NCI-H1092 (cell line): ENCODE data around the gene ZNF148.
"Not testable (repeated sequence)": the region's sequence is repeated elsewhere in the genome, so short reads cannot be mapped to it uniquely, and the experiment has no call there.

Experiments
- DNase-seq: peaks from one replicate; lab custom pipeline; 2025; lab: John Stamatoyannopoulos, UW

Gene ZNF148

DNA sequence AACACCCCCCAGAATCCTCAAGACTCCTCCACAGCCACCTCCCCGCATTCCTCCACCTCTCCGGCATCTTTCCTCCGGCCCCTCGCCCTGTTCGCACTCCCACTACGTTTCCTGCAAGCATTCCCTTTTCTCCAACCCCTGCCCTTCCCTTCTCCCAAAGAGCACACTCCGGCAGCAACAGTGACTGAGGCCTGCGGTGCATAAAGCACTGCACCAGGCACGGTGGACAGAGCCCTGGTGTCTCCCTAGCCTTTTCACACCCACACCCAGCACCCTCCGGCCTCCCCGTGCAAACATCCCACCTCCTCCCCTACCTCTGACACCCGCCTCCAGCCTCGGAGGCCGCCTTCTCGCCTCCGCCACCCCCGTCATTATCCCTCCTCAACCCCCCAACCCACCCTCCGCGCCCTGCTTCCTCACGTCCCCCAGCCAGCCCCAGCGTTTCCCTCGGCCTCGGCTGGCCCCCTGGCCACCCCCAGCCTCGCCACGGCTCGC is 577 bp downstream of the ZNF148 start:
- DNase-seq = peak; percentile 39

DNA sequence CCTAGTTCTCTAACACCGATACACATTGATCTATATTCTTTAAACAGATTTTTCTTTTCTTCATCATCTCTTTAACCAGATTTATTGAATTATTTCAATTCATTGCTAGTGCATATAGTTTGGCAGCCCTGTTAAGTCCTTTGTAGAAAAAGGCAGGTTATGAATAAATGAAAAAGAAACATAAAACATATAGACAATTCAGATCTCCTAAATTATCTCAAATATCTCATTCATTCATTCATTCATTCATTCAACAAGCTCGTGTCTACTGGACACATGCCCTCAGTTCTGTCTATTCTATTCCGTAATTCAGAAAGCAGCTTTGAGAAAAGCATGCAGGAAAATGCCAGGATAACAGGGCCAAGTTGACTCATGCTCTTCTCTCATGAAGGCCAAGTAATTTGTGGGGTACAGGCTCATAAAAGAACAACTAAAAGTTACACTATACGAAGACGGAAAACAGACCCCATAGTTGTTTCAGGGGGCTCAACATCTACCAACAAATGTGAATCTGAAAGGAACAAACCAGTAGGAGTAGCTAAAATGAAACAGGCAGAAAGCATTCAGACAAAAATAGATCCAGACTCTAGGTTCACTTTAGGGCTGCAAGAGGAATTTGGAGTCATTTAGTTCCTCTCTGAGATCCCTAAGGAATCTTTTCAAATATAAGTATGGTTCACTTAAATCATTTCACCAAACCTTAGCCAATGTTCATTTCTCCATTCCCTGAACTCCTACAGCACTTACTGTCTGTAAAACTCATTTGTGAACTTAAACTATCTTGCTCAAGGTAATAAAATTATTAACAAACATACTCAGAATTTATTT is 7.5 kb downstream of the ZNF148 start:
- DNase-seq = no peak

DNA sequence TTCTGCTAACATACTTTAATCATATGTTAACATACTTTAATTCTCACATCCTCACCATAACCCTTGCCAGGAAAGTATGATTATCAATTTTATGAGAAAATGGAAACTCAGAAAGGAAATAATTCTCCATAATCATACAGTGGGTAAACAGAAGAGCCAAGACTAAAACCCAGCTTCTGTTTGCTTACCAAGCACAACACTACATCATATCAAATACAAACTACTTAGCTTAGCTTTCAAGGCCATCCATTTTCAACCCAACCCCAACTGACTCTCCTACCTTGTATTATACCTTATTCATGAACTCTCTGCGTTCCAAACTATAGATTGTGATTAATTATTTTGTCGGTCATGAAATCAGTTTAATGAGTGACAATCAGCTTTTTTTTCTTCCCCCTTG is 9.0 kb downstream of the ZNF148 start:
- DNase-seq = no peak

DNA sequence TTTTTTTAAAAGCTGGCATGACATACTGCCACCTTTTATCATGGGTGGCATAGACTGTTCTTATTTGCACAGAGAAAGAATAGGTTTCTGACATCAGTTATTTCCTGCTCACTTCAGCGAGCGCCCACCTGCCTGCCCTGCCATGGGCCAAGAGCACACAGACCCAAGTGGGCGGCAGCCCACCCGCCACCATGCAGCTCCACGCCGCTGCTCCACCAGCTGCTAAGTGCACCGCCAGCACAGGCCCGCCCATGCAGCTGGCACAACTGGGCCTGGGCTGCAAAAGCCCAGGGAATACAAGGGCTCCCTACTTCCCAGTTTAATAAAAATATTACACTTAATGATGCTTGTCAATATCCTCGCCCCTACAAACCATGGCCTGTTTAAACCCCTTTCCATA is 15.4 kb downstream of the ZNF148 start:
- no peak for DNase-seq

DNA sequence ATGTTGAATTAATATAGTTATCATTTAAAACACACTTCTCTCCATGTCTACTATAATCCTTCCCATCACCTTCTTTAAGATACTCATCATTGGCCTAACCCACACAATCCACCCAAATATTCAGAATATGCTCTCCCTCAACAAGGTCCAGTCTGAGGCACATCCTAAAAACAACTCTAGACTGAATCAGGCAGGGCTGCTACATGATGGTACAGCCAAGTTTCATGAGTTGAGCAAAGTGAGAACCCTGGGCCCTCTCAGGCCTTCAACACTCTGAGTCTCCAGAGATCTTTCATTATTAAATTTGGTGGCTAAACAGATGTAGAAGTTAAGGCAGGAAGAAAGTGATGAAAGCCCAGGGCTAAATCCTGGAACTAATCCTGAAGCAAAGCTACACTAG is 16.2 kb downstream of the ZNF148 start:
- DNase-seq = no peak

DNA sequence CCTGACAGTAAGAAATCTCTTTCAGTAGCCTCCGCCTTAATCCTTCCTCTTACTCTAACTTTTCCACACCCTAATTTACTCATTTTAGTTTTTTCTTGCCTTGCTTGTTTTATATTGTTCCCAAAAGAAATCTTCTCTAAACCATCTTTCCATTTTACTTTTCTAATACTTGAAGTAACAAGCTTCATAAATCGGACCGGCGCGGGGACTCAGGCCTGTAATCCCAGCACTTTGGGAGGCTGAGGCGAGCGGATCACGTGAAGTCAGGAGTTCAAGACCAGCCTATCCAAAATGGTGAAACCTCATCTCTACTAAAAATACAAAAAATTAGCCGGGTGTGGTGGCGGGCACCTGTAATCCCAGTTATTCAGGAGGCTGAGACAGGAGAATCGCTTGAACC is 17.3 kb downstream of the ZNF148 start:
- DNase-seq = no peak

DNA sequence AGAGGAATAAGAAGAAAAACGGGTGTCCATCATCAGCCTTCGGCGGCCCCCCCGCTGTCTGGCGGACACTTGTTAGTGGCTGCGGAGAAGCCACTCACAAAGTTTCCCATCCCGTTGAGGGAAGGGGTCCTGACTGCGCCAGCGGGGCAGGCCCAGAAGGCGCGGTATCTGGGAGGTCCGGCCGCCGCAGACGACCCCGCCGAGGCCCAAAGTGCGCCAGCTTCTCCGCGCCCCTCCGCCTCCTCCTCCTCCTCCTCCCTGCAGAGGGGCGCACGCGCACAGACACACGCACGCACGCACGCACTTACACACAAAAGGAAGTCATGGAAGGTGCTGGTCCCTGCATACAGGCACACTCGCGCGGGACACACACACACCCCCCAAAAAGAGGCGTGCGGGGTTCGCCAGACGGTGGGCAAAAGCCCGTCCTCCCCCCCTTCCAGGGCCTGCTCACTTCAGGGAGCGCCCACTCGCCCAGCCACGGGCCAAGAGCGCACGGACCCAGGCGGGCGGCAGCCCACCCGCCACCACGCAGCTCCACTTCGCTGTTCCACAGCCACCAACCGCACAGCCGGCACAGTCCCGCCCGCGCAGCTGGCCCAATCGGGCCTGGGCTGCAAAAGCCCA is 18.0 kb downstream of the ZNF148 start:
- peak; percentile 33 for DNase-seq

DNA sequence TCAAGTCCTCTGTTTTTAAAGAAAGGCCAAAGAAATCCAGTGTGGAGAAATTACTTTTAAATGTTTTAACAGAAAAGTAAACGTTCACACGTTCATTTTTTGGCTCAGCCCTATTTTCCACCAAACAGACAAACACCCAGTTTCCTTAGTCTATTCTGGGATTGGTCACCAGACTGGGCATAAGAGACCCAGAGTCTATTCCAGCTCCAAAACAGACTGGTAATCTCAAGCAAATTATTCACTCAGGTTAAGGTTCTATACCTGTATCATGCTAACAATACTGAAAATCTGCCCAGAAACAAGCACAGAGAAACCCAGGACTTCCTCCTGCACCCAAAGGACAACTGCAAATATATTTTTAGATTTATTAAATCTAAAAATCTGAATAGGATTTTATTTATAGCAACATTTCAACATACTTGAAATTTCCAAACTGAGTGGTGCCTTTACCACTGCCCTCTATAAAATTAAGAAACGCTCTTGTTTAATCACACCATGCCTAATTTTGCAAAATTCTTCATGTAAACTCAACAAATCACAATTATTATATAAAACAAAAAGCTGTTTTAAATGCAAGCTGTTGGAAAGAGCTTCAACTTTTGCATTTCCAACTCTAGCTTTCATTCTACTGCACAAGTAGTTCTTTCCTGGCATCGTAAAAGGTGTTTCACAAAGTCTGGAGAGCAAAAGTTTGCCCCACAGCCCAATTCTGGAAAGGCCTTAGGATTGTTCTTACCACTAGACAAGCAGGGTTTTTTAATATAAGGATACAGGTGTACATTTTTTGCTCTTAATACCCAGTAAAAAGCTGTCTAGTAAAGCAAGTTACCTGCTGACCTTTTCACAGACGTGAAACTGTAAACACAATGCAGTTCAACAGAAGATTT is 18.7 kb downstream of the ZNF148 start:
- DNase-seq = no peak

DNA sequence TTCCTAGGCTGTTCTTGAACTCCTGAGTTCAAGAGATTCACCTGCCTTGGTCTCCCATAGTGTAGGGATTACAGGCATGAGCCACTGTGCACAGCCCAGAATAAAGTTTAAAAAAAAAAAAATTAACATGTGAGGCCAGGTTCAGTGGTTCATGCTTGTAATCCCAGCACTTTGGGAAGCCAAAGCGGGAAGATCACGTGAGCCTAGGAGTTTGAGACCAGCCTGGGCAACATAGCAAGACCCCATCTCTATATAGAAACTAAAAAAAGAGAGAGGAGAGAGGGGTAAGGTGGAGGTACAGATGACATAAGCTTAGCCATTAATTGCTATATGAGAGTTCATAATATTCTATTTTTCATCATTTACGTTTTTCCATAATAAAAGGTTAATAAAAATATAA is 21.5 kb downstream of the ZNF148 start:
- no peak for DNase-seq

DNA sequence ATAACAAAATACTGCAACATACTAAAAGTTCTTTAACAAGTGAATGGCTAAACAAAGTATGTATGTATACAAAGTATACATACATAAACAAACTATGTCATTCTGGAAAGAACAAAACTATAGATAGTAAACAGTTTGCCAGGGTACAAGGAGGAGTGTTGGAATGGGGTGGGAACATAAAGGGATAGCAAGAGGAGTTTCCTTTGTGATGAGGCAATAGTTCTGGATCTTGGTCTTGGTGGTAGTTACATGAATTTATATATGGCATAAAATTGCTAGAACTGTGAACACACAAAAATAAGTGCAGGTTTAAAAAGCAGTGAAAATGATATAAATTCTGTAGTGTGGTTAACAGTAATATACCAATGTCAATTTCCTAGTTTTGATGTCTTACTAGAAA is 22.0 kb downstream of the ZNF148 start:
- DNase-seq = no peak

DNA sequence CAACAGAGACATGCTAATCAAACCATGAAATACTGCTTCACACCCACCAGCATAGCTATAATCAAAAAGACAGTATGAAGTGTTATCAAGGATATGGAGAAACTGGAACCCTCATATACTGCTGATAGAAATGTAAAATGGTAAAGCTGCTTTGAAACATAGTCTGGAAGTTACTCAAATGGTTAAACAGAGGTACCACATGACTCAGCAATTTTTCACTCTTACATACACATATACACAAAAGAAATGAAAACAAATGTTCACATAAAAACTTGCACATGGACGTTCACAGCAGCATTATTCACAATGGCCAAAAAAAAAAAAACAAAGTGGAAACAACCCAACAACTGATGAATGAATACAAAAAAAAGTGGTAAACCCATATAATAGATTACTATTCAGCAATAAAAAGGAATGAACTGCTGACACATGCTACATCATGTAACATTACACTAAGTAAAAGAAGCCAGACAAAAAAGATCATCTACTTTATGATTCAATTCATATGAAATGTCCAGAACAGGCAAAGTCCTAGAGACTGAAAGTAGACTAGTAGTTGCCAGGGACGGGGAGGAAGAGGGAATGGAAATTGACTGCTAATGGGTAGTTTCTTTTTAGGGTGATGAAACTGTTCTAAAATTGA is 23.2 kb downstream of the ZNF148 start:
- no peak for DNase-seq

DNA sequence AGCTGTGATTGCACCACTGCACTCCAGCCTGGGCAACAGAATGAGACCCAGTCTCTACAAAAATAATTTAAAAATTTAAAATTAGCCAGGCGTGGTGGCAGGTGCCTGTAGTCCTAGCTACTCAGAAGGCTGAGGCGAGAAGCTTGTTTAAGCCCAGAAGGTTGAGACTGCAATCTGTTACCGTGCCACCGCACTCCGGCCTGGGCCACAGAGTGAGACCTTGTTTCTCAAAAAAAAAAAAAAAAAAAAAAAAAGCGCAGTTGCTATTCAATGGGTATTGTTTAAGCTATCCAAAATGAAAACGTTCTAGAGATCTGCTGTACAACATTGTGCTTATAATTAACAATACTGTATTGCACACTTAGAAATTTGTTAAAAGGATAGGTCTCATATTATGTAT is 24.0 kb downstream of the ZNF148 start:
- DNase-seq = no peak

DNA sequence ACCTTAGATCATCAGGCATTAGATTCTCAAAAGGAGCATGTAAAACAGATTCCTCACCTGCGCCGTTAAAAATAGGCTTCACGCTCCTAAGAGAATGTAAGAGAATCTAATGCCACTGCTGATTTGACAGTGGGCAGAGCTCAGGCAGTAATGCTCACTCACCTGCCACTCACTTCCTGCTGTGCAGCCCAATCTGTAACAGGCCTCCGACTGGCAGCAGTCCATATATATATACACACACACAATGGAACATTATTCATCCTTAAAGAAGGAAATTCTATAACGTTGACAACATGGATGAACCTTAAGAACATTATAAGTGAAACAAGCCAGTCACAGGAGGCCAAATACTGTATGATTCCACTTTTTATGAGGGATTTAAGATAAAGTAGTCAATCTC is 24.5 kb downstream of the ZNF148 start:
- no peak for DNase-seq

DNA sequence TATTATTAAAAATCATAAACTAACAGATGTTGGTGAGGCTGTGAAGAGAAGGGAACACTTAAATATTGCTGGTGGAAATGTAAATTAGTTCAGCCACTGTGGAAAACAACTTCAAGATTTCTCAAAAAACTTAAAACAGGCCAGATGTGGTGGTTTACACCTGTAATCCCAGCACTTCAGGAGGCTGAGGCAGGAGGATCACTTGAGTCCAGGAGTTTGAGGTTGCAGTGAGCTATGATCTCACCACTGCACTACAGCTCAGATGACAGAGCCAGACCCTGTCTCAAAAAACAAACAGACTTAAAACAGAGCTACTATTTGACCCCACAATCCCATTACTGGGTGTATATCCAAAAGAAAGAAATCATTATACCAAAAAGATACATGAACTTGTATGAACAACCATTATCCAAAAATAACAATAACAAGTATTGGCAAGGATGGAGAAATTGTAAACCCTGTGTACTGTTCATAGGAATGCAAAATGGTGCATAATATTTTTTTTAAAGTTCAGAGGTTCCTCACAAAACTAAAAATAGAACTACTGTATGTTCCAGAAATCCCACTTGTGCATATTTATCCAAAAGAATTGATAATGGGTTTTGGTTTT is 25.5 kb downstream of the ZNF148 start:
- DNase-seq = no peak

DNA sequence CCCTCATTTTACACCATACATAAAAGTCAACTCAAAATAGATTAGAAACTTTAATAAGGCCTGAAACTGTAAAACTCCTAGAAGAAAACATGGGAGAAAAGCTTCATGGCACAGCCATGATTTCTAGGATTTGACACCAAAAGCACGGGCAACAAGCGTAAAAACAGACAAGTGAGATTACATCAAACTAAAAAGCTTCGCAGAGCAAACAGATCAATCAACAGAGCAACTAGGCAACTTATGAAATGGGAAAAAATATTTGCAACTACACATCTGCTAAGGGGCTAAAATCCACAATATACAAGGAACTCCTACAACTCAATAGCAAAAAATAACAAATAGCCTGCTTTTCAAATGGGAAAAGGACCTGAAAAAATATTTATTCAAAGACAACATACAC is 26.1 kb downstream of the ZNF148 start:
- DNase-seq = no peak

DNA sequence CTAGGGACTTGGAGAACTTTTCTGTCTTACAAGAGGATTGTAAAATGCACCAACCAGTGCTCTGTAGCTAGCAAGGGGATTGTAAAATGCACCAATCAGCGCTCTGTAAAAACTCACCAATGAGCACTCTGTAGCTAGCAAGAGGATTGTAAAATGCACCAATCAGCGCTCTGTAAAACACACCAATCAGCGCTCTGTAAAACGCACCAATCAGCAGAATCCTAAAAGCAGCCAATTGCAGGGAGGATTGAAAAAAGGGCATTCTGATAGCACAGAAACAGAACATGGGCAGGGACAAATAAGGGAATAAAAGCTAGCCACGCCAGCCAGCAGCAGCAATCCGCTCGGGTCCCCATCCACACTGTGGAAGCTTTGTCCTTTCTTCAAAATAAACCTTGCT is 31.8 kb downstream of the ZNF148 start:
- not testable (repeated sequence) for DNase-seq

DNA sequence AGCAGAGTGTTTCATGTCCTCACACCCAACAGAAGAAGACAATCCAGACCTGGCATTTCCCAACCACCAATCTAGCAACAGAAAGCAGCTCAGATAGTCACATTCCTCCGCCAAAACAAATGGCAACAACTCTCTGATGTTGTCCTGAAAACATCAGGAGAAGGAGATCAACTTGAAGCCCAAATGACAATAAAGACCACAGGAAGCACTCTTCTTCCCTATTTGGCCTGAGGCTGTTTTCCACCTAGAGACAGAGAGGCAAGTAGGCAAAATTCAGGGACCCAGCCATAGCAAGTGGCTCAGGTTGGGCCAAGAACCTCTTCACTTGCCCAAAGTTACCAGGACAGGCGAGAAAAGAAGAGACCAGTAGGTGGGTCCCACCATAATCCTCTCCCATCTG is 35.0 kb downstream of the ZNF148 start:
- no peak for DNase-seq

DNA sequence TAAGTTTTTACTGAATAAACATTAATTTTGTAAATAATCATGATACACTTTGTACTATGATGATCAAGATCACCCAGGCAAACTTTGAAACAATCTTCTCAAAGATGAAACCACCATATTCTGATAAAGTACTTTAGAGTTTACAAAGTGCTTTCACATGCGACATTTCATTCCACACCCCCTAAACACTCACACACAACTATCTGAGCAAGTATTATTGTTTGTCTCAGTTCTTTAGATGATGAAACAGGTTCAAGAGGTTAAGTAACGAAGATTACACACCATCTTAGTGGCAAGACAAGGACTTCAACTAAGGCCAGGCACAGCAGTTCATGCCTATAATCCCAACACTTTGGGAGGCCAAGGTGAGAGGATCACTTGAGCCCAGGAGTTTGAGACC is 37.6 kb downstream of the ZNF148 start:
- DNase-seq = no peak

DNA sequence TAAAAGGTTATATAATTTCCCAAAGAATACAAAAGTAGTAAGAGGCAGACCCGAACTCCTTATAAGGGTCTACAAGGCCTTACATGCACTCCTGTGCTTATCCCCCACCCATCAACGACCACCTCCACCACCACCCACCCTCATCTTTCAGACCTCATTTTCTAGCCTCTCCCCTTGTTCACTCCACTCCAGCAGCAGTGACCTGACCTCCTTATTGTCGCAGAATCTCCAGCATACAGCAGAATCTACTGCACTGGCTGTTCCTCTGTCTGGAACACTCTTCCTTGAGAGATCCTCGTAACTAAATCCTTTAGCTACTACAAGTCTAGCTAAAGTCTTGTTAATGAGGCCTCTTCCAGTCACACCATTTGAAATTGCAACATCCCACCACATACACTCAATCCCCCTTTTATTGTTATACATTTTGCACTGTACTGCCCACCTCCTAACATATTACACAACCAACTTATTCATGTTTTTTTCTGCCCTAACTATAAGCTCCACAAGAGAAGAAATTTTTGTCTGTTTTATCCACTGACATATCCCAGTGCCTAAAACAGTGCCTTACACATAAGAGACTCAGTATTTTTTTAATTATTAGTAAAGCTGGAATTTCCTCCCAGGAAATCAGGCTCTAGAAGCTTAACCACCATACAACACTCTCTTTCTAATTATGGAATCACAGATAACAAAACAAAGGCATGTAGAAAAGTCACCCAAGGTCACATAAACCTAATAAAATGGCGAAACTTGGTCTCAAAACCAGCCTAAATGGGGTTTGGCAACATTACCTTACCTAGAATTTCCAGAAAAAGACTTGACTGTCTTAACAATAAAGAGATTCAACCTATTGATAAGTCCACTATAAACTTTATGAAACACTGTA is 40.2 kb downstream of the ZNF148 start:
- no peak for DNase-seq

DNA sequence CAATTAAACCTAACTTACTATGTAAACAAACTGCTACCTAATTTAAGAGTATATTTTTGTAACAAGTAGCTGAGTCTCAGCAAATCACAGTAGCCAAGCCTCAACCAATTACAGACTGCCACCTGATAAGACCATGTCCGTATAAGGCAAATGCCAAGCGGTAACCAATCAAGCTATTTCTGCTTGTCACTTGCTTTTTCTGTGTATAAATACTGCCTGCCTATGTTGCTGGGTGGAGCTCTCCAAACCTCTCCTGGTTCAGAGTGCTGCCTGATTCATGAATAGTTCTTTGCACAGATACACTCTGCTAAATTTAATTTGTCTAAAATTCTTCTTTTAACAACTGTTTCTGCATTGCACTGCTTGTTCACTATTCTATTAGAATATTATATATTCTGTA is 42.6 kb downstream of the ZNF148 start:
- DNase-seq = no peak

DNA sequence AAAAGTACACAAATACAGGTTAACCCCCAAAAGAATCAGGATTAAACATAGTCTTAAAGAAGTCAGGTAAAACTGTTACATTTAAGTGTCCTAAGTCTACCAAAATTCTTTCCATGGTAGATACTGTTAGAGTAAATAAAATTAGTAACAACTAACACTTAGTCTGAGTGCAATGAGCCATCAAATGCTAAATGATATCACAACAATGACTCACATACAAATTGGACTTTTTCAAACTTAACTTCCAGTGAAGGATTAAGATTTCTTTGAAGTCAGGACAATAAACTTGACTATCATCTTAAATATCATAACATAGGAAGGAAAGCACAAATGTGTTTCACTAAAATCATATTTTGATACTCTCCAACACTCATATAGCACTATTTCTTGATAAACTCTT is 43.9 kb downstream of the ZNF148 start:
- DNase-seq = no peak
